HEK293 (cell line): ENCODE data around the gene AKAP6.

Source experiments
- CTCF ChIA-PET: fragments of 350-600 bp; formaldehyde crosslinking; extraction: SDS; loops from one replicate; lab custom pipeline; 2021; ENCODE audit warnings: antibody characterized with exemption; lab: Yijun Ruan, JAX
- POLR2A ChIA-PET: fragments of 300-600 bp; formaldehyde crosslinking; extraction: SDS; loops from one replicate; lab custom pipeline; 2020; ENCODE audit warnings: antibody characterized with exemption, inconsistent platforms; lab: Yijun Ruan, JAX
- H3K27ac ChIP-seq: fragments of 200-500 bp; sonication (Bioruptor generic); 2 replicates; pipeline ENCODE4 v1.5.1; 2014; ENCODE audit warnings: low read depth, low read length, control low read depth, inconsistent platforms; ENCODE audit errors: extremely low read depth
- H3K36me3 ChIP-seq, 2 experiments: fragments of 200-500 bp in 1 of 2; sonication (Bioruptor generic) in 1 of 2; 1 replicate in 1 of 2; 2 replicates in 1 of 2; pipeline ENCODE4 v1.5.1; 2014 to 2017; ENCODE audit warnings: inconsistent platforms in 2 of 2, low read length in 2 of 2; ENCODE audit not compliant: control insufficient read depth in 2 of 2, insufficient read depth in 1 of 2
- H3K4me1 ChIP-seq: fragments of 200-500 bp; sonication (Bioruptor generic); 2 replicates; pipeline ENCODE4 v1.5.1; 2014; ENCODE audit warnings: mild to moderate bottlenecking, low read length, inconsistent platforms; ENCODE audit not compliant: control insufficient read depth, insufficient read depth
- H3K4me3 ChIP-seq: 2 replicates; pipeline ENCODE4 v1.5.1; 2011; ENCODE audit warnings: low read depth, mild to moderate bottlenecking, control low read depth, low read length, moderate library complexity
- H3K9me3 ChIP-seq: fragments of 200-500 bp; sonication (Bioruptor generic); 2 replicates; pipeline ENCODE4 v1.5.1; 2014; ENCODE audit warnings: low read depth, low read length, inconsistent platforms; ENCODE audit not compliant: control insufficient read depth, insufficient read depth
- FEZF1 ChIP-seq: fragments of 450-650 bp; formaldehyde crosslinking; IDR thresholded peaks from 2 replicates; pipeline ENCODE4 v1.5.1; 2016; ENCODE audit warnings: missing biosample characterization, missing genetic modification characterization
- GLI4 ChIP-seq: fragments of 450-650 bp; formaldehyde crosslinking; IDR thresholded peaks from 2 replicates; pipeline ENCODE4 v1.5.1; 2016; ENCODE audit warnings: missing biosample characterization, missing genetic modification characterization
- HOXD13 ChIP-seq: sonication (generic); formaldehyde crosslinking; IDR thresholded peaks from 2 replicates; pipeline ENCODE4 v1.8.0; 2022; ENCODE audit warnings: missing genetic modification reagents, borderline replicate concordance
- INSM2 ChIP-seq: fragments of 450-650 bp; formaldehyde crosslinking; IDR thresholded peaks from 2 replicates; pipeline ENCODE4 v1.5.1; 2016; ENCODE audit warnings: missing biosample characterization, missing genetic modification characterization
- PATZ1 ChIP-seq: fragments of 450-650 bp; formaldehyde crosslinking; IDR thresholded peaks from 2 replicates; pipeline ENCODE4 v1.5.1; 2016; ENCODE audit warnings: missing biosample characterization, missing genetic modification characterization
- WT1 ChIP-seq: fragments of 450-650 bp; formaldehyde crosslinking; IDR thresholded peaks from 2 replicates; pipeline ENCODE4 v1.5.1; 2016; ENCODE audit warnings: missing biosample characterization, missing genetic modification characterization
- YY1 ChIP-seq: fragments of 450-650 bp; formaldehyde crosslinking; IDR thresholded peaks from 2 replicates; pipeline ENCODE4 v1.5.1; 2018; ENCODE audit warnings: missing biosample characterization, missing genetic modification characterization
- ZBTB44 ChIP-seq: fragments of 450-650 bp; IDR thresholded peaks from 2 replicates; pipeline ENCODE4 v1.5.1; 2018; ENCODE audit warnings: missing biosample characterization, mild to moderate bottlenecking, missing genetic modification characterization
- ZNF155 ChIP-seq: fragments of 450-650 bp; formaldehyde crosslinking; IDR thresholded peaks from 2 replicates; pipeline ENCODE4 v1.5.1; 2016; ENCODE audit warnings: missing biosample characterization, missing genetic modification characterization
- ZNF23 ChIP-seq: fragments of 450-650 bp; formaldehyde crosslinking; IDR thresholded peaks from 2 replicates; pipeline ENCODE4 v1.5.1; 2016; ENCODE audit warnings: missing biosample characterization, missing genetic modification characterization, borderline replicate concordance
- ZNF341 ChIP-seq: fragments of 450-650 bp; formaldehyde crosslinking; IDR thresholded peaks from 2 replicates; pipeline ENCODE4; 2016; ENCODE audit warnings: low read depth, missing biosample characterization, missing genetic modification characterization
- ZNF394 ChIP-seq: fragments of 450-650 bp; formaldehyde crosslinking; IDR thresholded peaks from 2 replicates; pipeline ENCODE4 v1.5.1; 2016; ENCODE audit warnings: missing biosample characterization, missing genetic modification characterization, mild to moderate bottlenecking, moderate library complexity, borderline replicate concordance
- ZNF398 ChIP-seq: fragments of 450-650 bp; formaldehyde crosslinking; IDR thresholded peaks from 2 replicates; pipeline ENCODE4 v1.5.1; 2017; ENCODE audit warnings: missing biosample characterization, missing genetic modification characterization
- ZNF610 ChIP-seq: fragments of 450-650 bp; formaldehyde crosslinking; IDR thresholded peaks from 2 replicates; pipeline ENCODE4 v1.5.1; 2016; ENCODE audit warnings: missing biosample characterization, missing genetic modification characterization, borderline replicate concordance
- ZNF677 ChIP-seq: fragments of 450-650 bp; IDR thresholded peaks from 2 replicates; pipeline ENCODE4 v1.5.0; 2018; ENCODE audit warnings: missing biosample characterization, mild to moderate bottlenecking, missing genetic modification characterization, moderate library complexity
- ZNF791 ChIP-seq: fragments of 450-650 bp; formaldehyde crosslinking; IDR thresholded peaks from 2 replicates; pipeline ENCODE4 v1.5.1; 2016; ENCODE audit warnings: missing biosample characterization, missing genetic modification characterization
- ZXDB ChIP-seq: fragments of 450-650 bp; formaldehyde crosslinking; IDR thresholded peaks from 2 replicates; pipeline ENCODE4 v1.5.1; 2016; ENCODE audit warnings: missing biosample characterization, missing genetic modification characterization

The AKAP6 gene

GRCh38 chr14:32754209-32754608 is 425.1 kb downstream of the AKAP6 start:
- no peak overlapping the region for H3K27ac ChIP-seq
- no peaks in the 10 kb centered on the region for H3K4me1 ChIP-seq
- ChIA-PET POLR2A (no interaction called here), CTCF (no interaction called here)
- TF ChIP-seq FEZF1 (tag by site-specific recombination) = no peak
- H3K9me3 ChIP-seq = no peaks in the 10 kb centered on the region
- no peaks in the 10 kb centered on the region for H3K36me3 ChIP-seq
- H3K4me3 ChIP-seq = no peak overlapping the region

GRCh38 chr14:32756173-32756572 is 427.1 kb downstream of the AKAP6 start:
- CTCF ChIA-PET = no interaction called here
- H3K4me1 ChIP-seq = no peaks in the 10 kb centered on the region
- POLR2A ChIA-PET = no interaction called here
- H3K36me3 ChIP-seq = no peaks in the 10 kb centered on the region
- H3K27ac ChIP-seq = no peak overlapping the region
- H3K4me3 ChIP-seq = no peak overlapping the region
- no peak for TF ChIP-seq ZNF155 (tag by site-specific recombination)
- TF ChIP-seq WT1 (tag by site-specific recombination) = no peak
- no peak for TF ChIP-seq PATZ1 (tag by site-specific recombination)
- no peak for TF ChIP-seq ZBTB44 (tag by site-specific recombination)
- no peak for TF ChIP-seq GLI4
- TF ChIP-seq ZNF23 = no peak
- no peak for TF ChIP-seq INSM2 (tag by site-specific recombination)
- no peak for TF ChIP-seq ZNF394 (tag by site-specific recombination)
- no peak for TF ChIP-seq ZNF677 (tag by site-specific recombination)
- no peak for TF ChIP-seq ZNF610 (tag by site-specific recombination)
- TF ChIP-seq YY1 (tag by site-specific recombination) = no peak
- no peak for TF ChIP-seq ZNF398 (tag by site-specific recombination)
- no peak for TF ChIP-seq ZNF341 (tag by site-specific recombination)
- TF ChIP-seq HOXD13 (CRISPR knock-in tag) = no peak
- TF ChIP-seq ZNF791 (tag by site-specific recombination) = no peak
- TF ChIP-seq ZXDB = no peak
- H3K9me3 ChIP-seq = no peaks in the 10 kb centered on the region
